Peyer's patch (tissue), 4 donors: Measurements from ENCODE around the gene MCRIP1.

Experiments
- POLR2A ChIP-seq, 2 donors: fragments of 450-650 bp; IDR thresholded peaks; one replicate each; pipeline ENCODE4 v1.5.1; 2017; ENCODE audit warnings: antibody characterized with exemption in 2 of 2, mild to moderate bottlenecking in 2 of 2, moderate library complexity in 2 of 2
- TF ChIP-seq, protein P1 (sequence below), 6 experiments: fragments of 450-650 bp in 4 of 6; fragments of 200-600 bp in 2 of 6; sonication (generic) in 1 of 6; IDR thresholded peaks; one replicate each; pipeline ENCODE4 v1.5.1; 2017 to 2019; ENCODE audit warnings: antibody characterized with exemption in 6 of 6, mild to moderate bottlenecking in 3 of 6, moderate library complexity in 1 of 6

DNA sequence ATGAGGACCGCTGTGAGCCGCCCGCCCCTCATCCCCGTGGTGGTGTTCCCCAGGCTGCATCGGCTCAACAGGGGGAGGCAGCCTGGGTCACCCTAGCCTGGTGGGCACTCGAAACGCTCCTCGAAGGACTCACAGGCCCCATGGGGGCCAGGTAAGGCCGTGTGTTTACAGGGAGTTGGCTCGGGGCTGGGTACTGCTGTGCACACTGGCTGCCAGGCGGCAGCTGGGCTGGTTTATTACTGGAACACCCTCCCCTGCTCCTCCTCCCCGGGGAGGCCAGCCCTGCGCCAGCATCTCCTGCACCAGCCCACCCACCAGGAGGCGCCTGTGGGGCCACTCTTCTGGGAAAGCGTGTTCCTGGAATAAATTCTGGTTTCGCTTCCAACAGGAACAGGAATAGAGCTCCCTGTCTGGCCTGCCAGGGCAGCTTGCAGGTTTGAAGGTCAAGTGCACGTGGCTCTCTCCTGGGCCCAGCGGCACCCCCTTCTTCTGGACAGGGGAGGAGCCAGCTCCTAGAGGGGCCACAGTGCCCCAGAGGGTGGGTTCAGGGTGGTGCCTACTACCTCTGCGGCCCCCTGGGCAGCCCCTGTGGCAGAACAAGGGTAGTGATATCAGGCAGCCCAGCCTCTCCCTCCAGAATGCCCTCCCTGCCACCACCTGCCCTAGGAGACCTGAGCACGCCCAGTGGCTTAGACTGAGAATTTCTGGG is 11.3 kb downstream of the MCRIP1 start:
- TF ChIP-seq, protein P1, sequence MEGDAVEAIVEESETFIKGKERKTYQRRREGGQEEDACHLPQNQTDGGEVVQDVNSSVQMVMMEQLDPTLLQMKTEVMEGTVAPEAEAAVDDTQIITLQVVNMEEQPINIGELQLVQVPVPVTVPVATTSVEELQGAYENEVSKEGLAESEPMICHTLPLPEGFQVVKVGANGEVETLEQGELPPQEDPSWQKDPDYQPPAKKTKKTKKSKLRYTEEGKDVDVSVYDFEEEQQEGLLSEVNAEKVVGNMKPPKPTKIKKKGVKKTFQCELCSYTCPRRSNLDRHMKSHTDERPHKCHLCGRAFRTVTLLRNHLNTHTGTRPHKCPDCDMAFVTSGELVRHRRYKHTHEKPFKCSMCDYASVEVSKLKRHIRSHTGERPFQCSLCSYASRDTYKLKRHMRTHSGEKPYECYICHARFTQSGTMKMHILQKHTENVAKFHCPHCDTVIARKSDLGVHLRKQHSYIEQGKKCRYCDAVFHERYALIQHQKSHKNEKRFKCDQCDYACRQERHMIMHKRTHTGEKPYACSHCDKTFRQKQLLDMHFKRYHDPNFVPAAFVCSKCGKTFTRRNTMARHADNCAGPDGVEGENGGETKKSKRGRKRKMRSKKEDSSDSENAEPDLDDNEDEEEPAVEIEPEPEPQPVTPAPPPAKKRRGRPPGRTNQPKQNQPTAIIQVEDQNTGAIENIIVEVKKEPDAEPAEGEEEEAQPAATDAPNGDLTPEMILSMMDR (IDR thresholded peaks at IDR 0.05): peak in 4 of 6 experiments; percentile 40 to 89 (median 86)
- peak in 1 of 2 donors; percentile 25 for TF ChIP-seq POLR2A (IDR thresholded peaks at IDR 0.05)
